SK-N-SH treated with all-trans-retinoic acid at 6 μM for 48 hours (cell line): ENCODE measurements around the gene RRM2.

Experiments
- ARNTL ChIP-seq: fragments of 450-650 bp; formaldehyde crosslinking; IDR thresholded peaks from 2 replicates; pipeline ENCODE4 v1.5.0; 2020; ENCODE audit warnings: low read depth, mild to moderate bottlenecking, moderate library complexity, borderline replicate concordance
- BACH2 ChIP-seq: fragments of 250-450 bp; sonication (Bioruptor Pico); IDR thresholded peaks from 2 replicates; pipeline ENCODE4 v1.9.0; 2021; ENCODE audit warnings: mild to moderate bottlenecking, borderline replicate concordance
- ESRRG ChIP-seq: fragments of 250-450 bp; sonication (Bioruptor Pico); IDR thresholded peaks from 2 replicates; pipeline ENCODE4 v1.6.1; 2021; ENCODE audit warnings: mild to moderate bottlenecking
- ISL1 ChIP-seq: fragments of 250-450 bp; sonication (Bioruptor Pico); IDR thresholded peaks from 2 replicates; pipeline ENCODE4 v2.1.2; 2022; ENCODE audit warnings: mild to moderate bottlenecking, moderate library complexity
- OSR1 ChIP-seq: fragments of 250-450 bp; sonication (Bioruptor Pico); IDR thresholded peaks from 2 replicates; pipeline ENCODE4 v1.8.0; 2022; ENCODE audit warnings: moderate library complexity, mild to moderate bottlenecking, inconsistent platforms
- PPARA ChIP-seq: fragments of 250-450 bp; sonication (Bioruptor Pico); IDR thresholded peaks from 2 replicates; pipeline ENCODE4 v1.5.0; 2020; ENCODE audit warnings: mild to moderate bottlenecking, borderline replicate concordance
- TCF4 ChIP-seq: fragments of 250-450 bp; sonication (Bioruptor Pico); IDR thresholded peaks from 2 replicates; pipeline ENCODE4 v1.8.0; 2021; ENCODE audit warnings: mild to moderate bottlenecking, moderate library complexity, borderline replicate concordance
- TOX ChIP-seq: fragments of 250-450 bp; sonication (Bioruptor Pico); IDR thresholded peaks from 2 replicates; pipeline ENCODE4 v1.8.0; 2021; ENCODE audit warnings: mild to moderate bottlenecking, moderate library complexity, borderline replicate concordance
- ZFP3 ChIP-seq: fragments of 250-450 bp; sonication (Bioruptor Pico); IDR thresholded peaks from 2 replicates; pipeline ENCODE4 v1.5.0; 2020; ENCODE audit warnings: mild to moderate bottlenecking, moderate library complexity
- ZFP30 ChIP-seq: fragments of 450-650 bp; formaldehyde crosslinking; IDR thresholded peaks from 2 replicates; pipeline ENCODE4 v1.5.0; 2022; ENCODE audit warnings: mild to moderate bottlenecking, moderate library complexity
- ZNF8 ChIP-seq: fragments of 450-650 bp; formaldehyde crosslinking; IDR thresholded peaks from 2 replicates; pipeline ENCODE4 v1.5.0; 2020; ENCODE audit warnings: mild to moderate bottlenecking, moderate library complexity
- TF ChIP-seq, protein P1 (sequence below): fragments of 250-450 bp; sonication (Bioruptor Pico); IDR thresholded peaks from 2 replicates; pipeline ENCODE4 v1.5.0; 2020; ENCODE audit warnings: mild to moderate bottlenecking, moderate library complexity
- TF ChIP-seq, protein P2 (sequence below): fragments of 250-450 bp; sonication (Bioruptor Pico); IDR thresholded peaks from 2 replicates; pipeline ENCODE4 v1.8.0; 2020; ENCODE audit warnings: mild to moderate bottlenecking, moderate library complexity, borderline replicate concordance
- TF ChIP-seq, protein P3 (sequence below): fragments of 250-450 bp; sonication (Bioruptor Pico); IDR thresholded peaks from 2 replicates; pipeline ENCODE4 v1.5.1; 2020; ENCODE audit warnings: low read depth, mild to moderate bottlenecking, moderate library complexity

GRCh38 chr2:10087360-10087759, 35.2 kb upstream of the RRM2 start:
- TF ChIP-seq ARNTL (CRISPR knock-in tag): no peak
- TF ChIP-seq, protein P1, sequence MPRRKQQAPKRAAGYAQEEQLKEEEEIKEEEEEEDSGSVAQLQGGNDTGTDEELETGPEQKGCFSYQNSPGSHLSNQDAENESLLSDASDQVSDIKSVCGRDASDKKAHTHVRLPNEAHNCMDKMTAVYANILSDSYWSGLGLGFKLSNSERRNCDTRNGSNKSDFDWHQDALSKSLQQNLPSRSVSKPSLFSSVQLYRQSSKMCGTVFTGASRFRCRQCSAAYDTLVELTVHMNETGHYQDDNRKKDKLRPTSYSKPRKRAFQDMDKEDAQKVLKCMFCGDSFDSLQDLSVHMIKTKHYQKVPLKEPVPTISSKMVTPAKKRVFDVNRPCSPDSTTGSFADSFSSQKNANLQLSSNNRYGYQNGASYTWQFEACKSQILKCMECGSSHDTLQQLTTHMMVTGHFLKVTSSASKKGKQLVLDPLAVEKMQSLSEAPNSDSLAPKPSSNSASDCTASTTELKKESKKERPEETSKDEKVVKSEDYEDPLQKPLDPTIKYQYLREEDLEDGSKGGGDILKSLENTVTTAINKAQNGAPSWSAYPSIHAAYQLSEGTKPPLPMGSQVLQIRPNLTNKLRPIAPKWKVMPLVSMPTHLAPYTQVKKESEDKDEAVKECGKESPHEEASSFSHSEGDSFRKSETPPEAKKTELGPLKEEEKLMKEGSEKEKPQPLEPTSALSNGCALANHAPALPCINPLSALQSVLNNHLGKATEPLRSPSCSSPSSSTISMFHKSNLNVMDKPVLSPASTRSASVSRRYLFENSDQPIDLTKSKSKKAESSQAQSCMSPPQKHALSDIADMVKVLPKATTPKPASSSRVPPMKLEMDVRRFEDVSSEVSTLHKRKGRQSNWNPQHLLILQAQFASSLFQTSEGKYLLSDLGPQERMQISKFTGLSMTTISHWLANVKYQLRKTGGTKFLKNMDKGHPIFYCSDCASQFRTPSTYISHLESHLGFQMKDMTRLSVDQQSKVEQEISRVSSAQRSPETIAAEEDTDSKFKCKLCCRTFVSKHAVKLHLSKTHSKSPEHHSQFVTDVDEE (CRISPR knock-in tag): no peak
- no peak for TF ChIP-seq ZNF8 (CRISPR knock-in tag)
- TF ChIP-seq ZFP3 (CRISPR knock-in tag): no peak
- TF ChIP-seq, protein P2, sequence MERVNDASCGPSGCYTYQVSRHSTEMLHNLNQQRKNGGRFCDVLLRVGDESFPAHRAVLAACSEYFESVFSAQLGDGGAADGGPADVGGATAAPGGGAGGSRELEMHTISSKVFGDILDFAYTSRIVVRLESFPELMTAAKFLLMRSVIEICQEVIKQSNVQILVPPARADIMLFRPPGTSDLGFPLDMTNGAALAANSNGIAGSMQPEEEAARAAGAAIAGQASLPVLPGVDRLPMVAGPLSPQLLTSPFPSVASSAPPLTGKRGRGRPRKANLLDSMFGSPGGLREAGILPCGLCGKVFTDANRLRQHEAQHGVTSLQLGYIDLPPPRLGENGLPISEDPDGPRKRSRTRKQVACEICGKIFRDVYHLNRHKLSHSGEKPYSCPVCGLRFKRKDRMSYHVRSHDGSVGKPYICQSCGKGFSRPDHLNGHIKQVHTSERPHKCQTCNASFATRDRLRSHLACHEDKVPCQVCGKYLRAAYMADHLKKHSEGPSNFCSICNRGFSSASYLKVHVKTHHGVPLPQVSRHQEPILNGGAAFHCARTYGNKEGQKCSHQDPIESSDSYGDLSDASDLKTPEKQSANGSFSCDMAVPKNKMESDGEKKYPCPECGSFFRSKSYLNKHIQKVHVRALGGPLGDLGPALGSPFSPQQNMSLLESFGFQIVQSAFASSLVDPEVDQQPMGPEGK (CRISPR knock-in tag): no peak
- no peak for TF ChIP-seq ESRRG (CRISPR knock-in tag)
- TF ChIP-seq OSR1 (CRISPR knock-in tag): no peak
- TF ChIP-seq BACH2 (CRISPR knock-in tag): no peak
- TF ChIP-seq PPARA (CRISPR knock-in tag): no peak
- no peak for TF ChIP-seq ZFP30 (CRISPR knock-in tag)
- TF ChIP-seq, protein P3, sequence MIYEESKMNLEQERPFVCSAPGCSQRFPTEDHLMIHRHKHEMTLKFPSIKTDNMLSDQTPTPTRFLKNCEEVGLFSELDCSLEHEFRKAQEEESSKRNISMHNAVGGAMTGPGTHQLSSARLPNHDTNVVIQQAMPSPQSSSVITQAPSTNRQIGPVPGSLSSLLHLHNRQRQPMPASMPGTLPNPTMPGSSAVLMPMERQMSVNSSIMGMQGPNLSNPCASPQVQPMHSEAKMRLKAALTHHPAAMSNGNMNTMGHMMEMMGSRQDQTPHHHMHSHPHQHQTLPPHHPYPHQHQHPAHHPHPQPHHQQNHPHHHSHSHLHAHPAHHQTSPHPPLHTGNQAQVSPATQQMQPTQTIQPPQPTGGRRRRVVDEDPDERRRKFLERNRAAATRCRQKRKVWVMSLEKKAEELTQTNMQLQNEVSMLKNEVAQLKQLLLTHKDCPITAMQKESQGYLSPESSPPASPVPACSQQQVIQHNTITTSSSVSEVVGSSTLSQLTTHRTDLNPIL (CRISPR knock-in tag): no peak
- no peak for TF ChIP-seq TCF4 (CRISPR knock-in tag)
- TF ChIP-seq ISL1: no peak
- TF ChIP-seq TOX (CRISPR knock-in tag): no peak
